Muscle layer of colon (tissue), 2 donors: Measurements from ENCODE around the gene IZUMO4.
"Not testable (repeated sequence)": the region's sequence is repeated elsewhere in the genome, so short reads cannot be mapped to it uniquely, and the experiment has no call there.

Experiments
- H3K27ac ChIP-seq: one replicate; pipeline ENCODE4 v1.7.0; 2013; ENCODE audit warnings: low read depth, mild to moderate bottlenecking, low read length, moderate library complexity
- H3K27me3 ChIP-seq, 2 donors: one replicate each; pipeline ENCODE4 v1.7.0; 2013; ENCODE audit warnings: low read length in 2 of 2, mild to moderate bottlenecking in 2 of 2; ENCODE audit not compliant: insufficient read depth in 2 of 2, control insufficient read depth in 1 of 2
- H3K36me3 ChIP-seq: one replicate; pipeline ENCODE4 v1.7.0; 2013; ENCODE audit warnings: mild to moderate bottlenecking, low read length; ENCODE audit not compliant: insufficient read depth
- H3K4me1 ChIP-seq: one replicate; pipeline ENCODE4 v1.7.0; 2013; ENCODE audit warnings: mild to moderate bottlenecking, low read length; ENCODE audit not compliant: insufficient read depth
- H3K4me3 ChIP-seq, 2 donors: one replicate each; pipeline ENCODE4 v1.7.0; 2013; ENCODE audit warnings: low read length in 2 of 2, low read depth in 1 of 2, mild to moderate bottlenecking in 1 of 2, moderate library complexity in 1 of 2
- H3K9ac ChIP-seq: one replicate; pipeline ENCODE4 v1.7.0; 2013; ENCODE audit warnings: low read length
- H3K9me3 ChIP-seq: one replicate; pipeline ENCODE4 v1.7.0; 2013; ENCODE audit warnings: mild to moderate bottlenecking, low read length
- donor health status: abdominal sarcoma.
- donor health status: Adenocarcinoma of cecum.

IZUMO4 gene

GRCh38 chr19:2079076-2079864, 17.4 kb upstream of the IZUMO4 start:
- Histone ChIP-seq H3K27ac (no peak overlapping the region), H3K4me1 (peaks cover 25% of the 10 kb centered on the region), H3K4me3 (no peak overlapping the region), H3K36me3 (peaks cover 64% of the 10 kb centered on the region), H3K27me3 (no peaks in the 10 kb centered on the region), H3K9me3 (no peaks in the 10 kb centered on the region), H3K9ac (no peak overlapping the region)

- Histone ChIP-seq H3K4me1 (peaks cover 25% of the 10 kb centered on the region), H3K4me3 (no peak overlapping the region), H3K9ac (no peak overlapping the region), H3K27ac (no peak overlapping the region), H3K36me3 (peaks cover 63% of the 10 kb centered on the region), H3K27me3 (no peaks in the 10 kb centered on the region), H3K9me3 (no peaks in the 10 kb centered on the region)
Measured at GRCh38 chr19:2079865-2080301, 16.8 kb upstream of the IZUMO4 start.

GRCh38 chr19:2080336-2080988, 16.3 kb upstream of the IZUMO4 start:
- no peak overlapping the region for H3K4me3 ChIP-seq
- no peaks in the 10 kb centered on the region for H3K9me3 ChIP-seq
- H3K27me3 ChIP-seq: no peaks in the 10 kb centered on the region
- H3K36me3 ChIP-seq: peaks cover 57% of the 10 kb centered on the region
- no peak overlapping the region for H3K9ac ChIP-seq
- peaks cover 28% of the 10 kb centered on the region for H3K4me1 ChIP-seq
- no peak overlapping the region for H3K27ac ChIP-seq

GRCh38 chr19:2081873-2082810, 14.6 kb upstream of the IZUMO4 start:
- Histone ChIP-seq H3K27me3 (no peaks in the 10 kb centered on the region), H3K9me3 (no peaks in the 10 kb centered on the region), H3K9ac (no peak overlapping the region), H3K36me3 (peaks cover 41% of the 10 kb centered on the region), H3K27ac (peak overlapping the region; percentile 34), H3K4me1 (peaks cover 29% of the 10 kb centered on the region), H3K4me3 (no peak overlapping the region)

GRCh38 chr19:2083174-2083854, 13.4 kb upstream of the IZUMO4 start:
- Histone ChIP-seq H3K27me3 (no peaks in the 10 kb centered on the region), H3K4me1 (peaks cover 29% of the 10 kb centered on the region), H3K9me3 (no peaks in the 10 kb centered on the region), H3K4me3 (no peak overlapping the region), H3K27ac (peak overlapping the region; percentile 12), H3K9ac (no peak overlapping the region), H3K36me3 (peaks cover 30% of the 10 kb centered on the region)

GRCh38 chr19:2084993-2085720, 11.6 kb upstream of the IZUMO4 start:
- H3K9me3 ChIP-seq: no peaks in the 10 kb centered on the region
- H3K27ac ChIP-seq: peak overlapping the region; percentile 51
- H3K4me1 ChIP-seq: peaks cover 40% of the 10 kb centered on the region
- H3K27me3 ChIP-seq: no peaks in the 10 kb centered on the region
- no peak overlapping the region for H3K9ac ChIP-seq
- no peak overlapping the region for H3K4me3 ChIP-seq
- peaks cover 22% of the 10 kb centered on the region for H3K36me3 ChIP-seq

- peak overlapping the region; percentile 44 for H3K27ac ChIP-seq
- H3K36me3 ChIP-seq: peaks cover 11% of the 10 kb centered on the region
Measured at GRCh38 chr19:2086695-2087620, 9.8 kb upstream of the IZUMO4 start.

GRCh38 chr19:2087621-2088100, 9.1 kb upstream of the IZUMO4 start:
- H3K36me3 ChIP-seq: peaks cover 4% of the 10 kb centered on the region
- H3K27me3 ChIP-seq: no peaks in the 10 kb centered on the region
- H3K9me3 ChIP-seq: no peaks in the 10 kb centered on the region
- peaks cover 48% of the 10 kb centered on the region for H3K4me1 ChIP-seq
- H3K4me3 ChIP-seq: no peak overlapping the region
- peak overlapping the region; percentile 44 for H3K27ac ChIP-seq
- no peak overlapping the region for H3K9ac ChIP-seq

More at GRCh38 chr19:2086695-2087620, 9.8 kb upstream of the IZUMO4 start:
- not testable (repeated sequence) for H3K9me3 ChIP-seq, H3K9ac ChIP-seq, H3K4me3 ChIP-seq, H3K27me3 ChIP-seq
- H3K4me1 ChIP-seq: peaks cover 45% of the 10 kb centered on the region

- Histone ChIP-seq H3K4me1 (peaks cover 54% of the 10 kb centered on the region), H3K9ac (no peak overlapping the region), H3K36me3 (peaks cover 4% of the 10 kb centered on the region), H3K9me3 (no peaks in the 10 kb centered on the region), H3K27ac (peak overlapping the region; percentile 53), H3K27me3 (no peaks in the 10 kb centered on the region), H3K4me3 (no peak overlapping the region)
Measured at GRCh38 chr19:2089001-2089711, 7.6 kb upstream of the IZUMO4 start.
